OCI-LY1 (cell line): Measurements from ENCODE around the gene MSMO1.

Experiments used
- CTCF ChIP-seq: fragments of 200-600 bp; sonication (generic), shearing (Covaris generic); IDR thresholded peaks from 2 replicates; pipeline ENCODE4 v1.5.1; 2017; ENCODE audit warnings: mild to moderate bottlenecking, antibody characterized with exemption, low read length, moderate library complexity, mixed read lengths
- EZH2 ChIP-seq: fragments of 200-600 bp; sonication (generic), shearing (Covaris generic); IDR thresholded peaks from 2 replicates; pipeline ENCODE4 v1.8.0; 2017; ENCODE audit warnings: borderline replicate concordance, mixed run types, mild to moderate bottlenecking, antibody characterized with exemption, low read length, moderate library complexity, mixed read lengths

- peak; percentile 36; the same call in 1 of the 2 replicates for TF ChIP-seq CTCF
- no peak for TF ChIP-seq EZH2
Observed at GRCh38 chr4:165351359-165352130, 24.1 kb downstream of the MSMO1 start.
